ENCODE results near the gene SPDYC. TPM values are rescaled to one million over a fixed set of nuclear protein-coding genes. Genes with fewer than 3 reads are reported as not detected.

The SPDYC gene
- total and polyA plus RNA-seq, 3 donors from 2014 or later = 0.80 to 1.2 (median 1.2) TPM

- Histone ChIP-seq H3K27ac (no peak overlapping the region), H3K27me3 (no peaks in the 10 kb centered on the region), H3K4me3 (no peak overlapping the region), H3K4me1 (no peaks in the 10 kb centered on the region), H3K36me3 (ENCODE audit: low read depth, missing control alignments) (no peaks in the 10 kb centered on the region), H3K9me3 (no peaks in the 10 kb centered on the region)
- WGBS, 2 donors = 81 to 87% methylated on average over 5 of the region's 5 CpGs
- DNase-seq = no peak
- intact Hi-C loops (cut with DNase I; ENCODE audit: low total_unique reads) = no loop called here
- TF ChIP-seq CTCF (IDR thresholded peaks at IDR 0.05) (no peak), POLR2A (IDR thresholded peaks at IDR 0.05) (no peak)
Measured at GRCh38 chr11:65159012-65159411, 11.0 kb upstream of the SPDYC start.

- H3K9me3 ChIP-seq = no peaks in the 10 kb centered on the region
- DNase-seq = no peak
- H3K27me3 ChIP-seq = no peaks in the 10 kb centered on the region
- intact Hi-C loops (cut with DNase I; ENCODE audit: low total_unique reads) = no loop called here
- H3K4me1 ChIP-seq = no peaks in the 10 kb centered on the region
- no peak overlapping the region for H3K4me3 ChIP-seq
- H3K36me3 ChIP-seq (ENCODE audit: low read depth, missing control alignments) = no peaks in the 10 kb centered on the region
- WGBS, 2 donors = 78 to 92% methylated on average over 3 of the region's 3 CpGs
- TF ChIP-seq POLR2A (IDR thresholded peaks at IDR 0.05) (no peak), CTCF (IDR thresholded peaks at IDR 0.05) (no peak)
- no peak overlapping the region for H3K27ac ChIP-seq
Measured at GRCh38 chr11:65160643-65161042, 9.4 kb upstream of the SPDYC start.

GRCh38 chr11:65163684-65164083 lies 6.3 kb upstream of the SPDYC start:
- DNase-seq = no peak
- Histone ChIP-seq H3K27me3 (no peaks in the 10 kb centered on the region), H3K9me3 (no peaks in the 10 kb centered on the region), H3K27ac (no peak overlapping the region), H3K4me3 (no peak overlapping the region), H3K4me1 (no peaks in the 10 kb centered on the region), H3K36me3 (ENCODE audit: low read depth, missing control alignments) (no peaks in the 10 kb centered on the region)
- no peak for TF ChIP-seq CTCF (IDR thresholded peaks at IDR 0.05)
- no peak for TF ChIP-seq POLR2A (IDR thresholded peaks at IDR 0.05)
- 85 to 87% methylated on average over 2 of the region's 2 CpGs for WGBS, 2 donors
- intact Hi-C loops (cut with DNase I; ENCODE audit: low total_unique reads) = no loop called here

- 28 to 42% methylated on average over 31 of the region's 31 CpGs for WGBS, 2 donors
- no peak overlapping the region for H3K27ac ChIP-seq
- no peak for DNase-seq
Measured at GRCh38 chr11:65165410-65166317, 4.4 kb upstream of the SPDYC start.

More at GRCh38 chr11:65165410-65166317, 4.4 kb upstream of the SPDYC start:
- Histone ChIP-seq H3K27me3 (no peaks in the 10 kb centered on the region), H3K4me3 (peak overlapping the region; percentile 26 to 32), H3K36me3 (ENCODE audit: low read depth, missing control alignments) (no peaks in the 10 kb centered on the region), H3K4me1 (no peaks in the 10 kb centered on the region), H3K9me3 (no peaks in the 10 kb centered on the region)
- intact Hi-C loops (cut with DNase I; ENCODE audit: low total_unique reads) = no loop called here
- no peak for TF ChIP-seq CTCF (IDR thresholded peaks at IDR 0.05)
- no peak for TF ChIP-seq POLR2A (IDR thresholded peaks at IDR 0.05)

Measured in testis (tissue), 3 donors.